HepG2 (cell line): ENCODE data around the gene SCAANT1. TPM values are rescaled to one million over a fixed set of nuclear protein-coding genes. Genes with fewer than 3 reads are reported as not detected.

Experiments used
- ATAC-seq: fragments of 200-7000 bp; cut with Tn5 transposase; 3 replicates; pipeline ENCODE4 v1.9.1; 2020; ENCODE audit warnings: mild to moderate bottlenecking, moderate library complexity
- BruUV-seq: library from RNA; stranded (reverse); fragments of 400-500 nt; replicated peaks from 2 replicates; lab custom pipeline; 2021; lab: Mats Ljungman, UMichigan
- CTCF ChIA-PET: fragments of 300-600 bp; formaldehyde crosslinking; extraction: SDS; loops from one replicate; lab custom pipeline; 2021; ENCODE audit warnings: low total read pairs, inconsistent platforms, low intra/inter-chr PET ratio; lab: Yijun Ruan, JAX
- POLR2A ChIA-PET: fragments of 350-600 bp; sonication (Branson Sonifier 250); formaldehyde crosslinking; loops from one replicate; lab custom pipeline; 2020; ENCODE audit warnings: antibody characterized with exemption, inconsistent platforms; lab: Yijun Ruan, JAX
- DNase-seq: peaks from one replicate; pipeline ENCODE4 v3.0.0-alpha.2; 2015; ENCODE audit warnings: low spot score
- FAIRE-seq: peaks from 3 replicates; lab custom pipeline; 2011; peaks lifted over from hg19 to GRCh38; lab: Jason Lieb, UNC
- H2AFZ ChIP-seq: one replicate; pipeline ENCODE4 v1.6.1; 2011; ENCODE audit warnings: low read length, inconsistent platforms
- H3K27ac ChIP-seq: fragments of 300-600 bp; 3 replicates; pipeline ENCODE4 v1.8.0; 2011; ENCODE audit warnings: mixed run types, mild to moderate bottlenecking, mixed read lengths, low read length, inconsistent platforms; ENCODE audit not compliant: insufficient read depth; ENCODE audit errors: extremely low read length
- H3K27me3 ChIP-seq, 2 experiments: fragments of 200-600 bp in 1 of 2; 2 replicates in 1 of 2; 3 replicates in 1 of 2; pipeline versions ENCODE4 v1.6.0 to v1.8.0; 2011; ENCODE audit warnings: low read length in 2 of 2, mild to moderate bottlenecking in 2 of 2, moderate library complexity in 2 of 2, inconsistent platforms in 1 of 2; ENCODE audit not compliant: insufficient read depth in 2 of 2, control insufficient read depth in 1 of 2
- H3K36me3 ChIP-seq, 2 experiments: fragments of 200-600 bp in 1 of 2; replicated peaks in 1 of 2; 2 replicates in 1 of 2; 3 replicates in 1 of 2; pipeline versions ENCODE4 v1.5.1 to v1.8.0; 2011; ENCODE audit warnings: low read length in 2 of 2, inconsistent platforms in 1 of 2; ENCODE audit not compliant: insufficient read depth in 2 of 2, control insufficient read depth in 1 of 2
- H3K4me1 ChIP-seq: 2 replicates; pipeline ENCODE4 v1.5.1; 2012; ENCODE audit warnings: low read length, inconsistent platforms; ENCODE audit not compliant: insufficient read depth
- H3K4me2 ChIP-seq: 2 replicates; pipeline ENCODE4 v1.6.0; 2011; ENCODE audit warnings: low read depth, low read length, inconsistent platforms
- H3K4me3 ChIP-seq, 3 experiments: fragments of 200-600 bp in 1 of 3; sonication (generic), shearing (Covaris generic) in 1 of 3; replicated peaks in 1 of 3; 2 replicates each; pipeline ENCODE4 v1.5.1; 2011 to 2016; ENCODE audit warnings: low read length in 3 of 3, inconsistent platforms in 2 of 3, low read depth in 2 of 3, mild to moderate bottlenecking in 2 of 3, control low read depth in 1 of 3, mixed read lengths in 1 of 3; ENCODE audit not compliant: insufficient read depth in 1 of 3
- H3K79me2 ChIP-seq: one replicate; pipeline ENCODE4 v1.6.1; 2011; ENCODE audit warnings: low read length, inconsistent platforms; ENCODE audit not compliant: insufficient read depth
- H3K9ac ChIP-seq: 2 replicates; pipeline ENCODE4 v1.6.0; 2011; ENCODE audit warnings: mild to moderate bottlenecking, low read depth, low read length, inconsistent platforms; ENCODE audit not compliant: insufficient read depth
- H3K9me3 ChIP-seq: 2 replicates; pipeline ENCODE4 v1.5.1; 2012; ENCODE audit warnings: mild to moderate bottlenecking, low read length
- H4K20me1 ChIP-seq: 2 replicates; pipeline ENCODE4 v1.6.0; 2011; ENCODE audit warnings: inconsistent platforms, mild to moderate bottlenecking, low read length, moderate library complexity; ENCODE audit not compliant: insufficient read depth
- HOXA9 ChIP-seq: sonication (generic); formaldehyde crosslinking; IDR thresholded peaks from 2 replicates; pipeline ENCODE4 v1.8.1; 2022; ENCODE audit warnings: missing genetic modification reagents, mild to moderate bottlenecking, moderate library complexity, borderline replicate concordance
- MXI1 ChIP-seq: IDR thresholded peaks from 3 replicates; pipeline ENCODE4 v1.6.1; 2012; ENCODE audit warnings: low read depth, low read length, inconsistent platforms, borderline replicate concordance
- PHB2 ChIP-seq: fragments of 450-650 bp; IDR thresholded peaks from 2 replicates; pipeline ENCODE4 v1.6.1; 2018; ENCODE audit not compliant: partially characterized antibody
- SMARCE1 ChIP-seq: fragments of 450-650 bp; IDR thresholded peaks from 2 replicates; pipeline ENCODE4 v1.6.1; 2017; ENCODE audit warnings: borderline replicate concordance
- STAG1 ChIP-seq: sonication (generic); formaldehyde crosslinking; IDR thresholded peaks from 2 replicates; pipeline ENCODE4 v1.4.0; 2020; ENCODE audit warnings: missing genetic modification reagents
- TEAD3 ChIP-seq: optimal IDR thresholded peaks from 2 replicates; pipeline ENCODE3; 2016; ENCODE audit warnings: borderline replicate concordance
- XBP1 ChIP-seq: sonication (generic); formaldehyde crosslinking; IDR thresholded peaks from 2 replicates; pipeline ENCODE4 v1.5.0; 2020; ENCODE audit warnings: missing genetic modification reagents
- ZNF20 ChIP-seq: sonication (generic); formaldehyde crosslinking; IDR thresholded peaks from 2 replicates; pipeline ENCODE4 v1.4.0; 2020; ENCODE audit warnings: mild to moderate bottlenecking, moderate library complexity, missing genetic modification reagents
- ZNF232 ChIP-seq: sonication (generic); formaldehyde crosslinking; IDR thresholded peaks from 2 replicates; pipeline ENCODE4 v1.4.0; 2020; ENCODE audit warnings: missing genetic modification reagents, borderline replicate concordance
- ZSCAN30 ChIP-seq: sonication (generic); formaldehyde crosslinking; IDR thresholded peaks from 2 replicates; pipeline ENCODE4 v1.5.0; 2020; ENCODE audit warnings: mild to moderate bottlenecking, missing genetic modification reagents
- WGBS: methylation state at CpG from one replicate; pipeline ENCODE4 v1.1.6; 2017; ENCODE audit warnings: low lambda C conversion rate; 5-methylcytosine and 5-hydroxymethylcytosine counted together
- in situ Hi-C: cut with HindIII; loops from 2 replicates; pipeline ENCODE4 v1.10.0; 2017; ENCODE audit warnings: low pct_unique_long_range_greater_than_20kb; ENCODE audit not compliant: extremely low pct_ligation_motif_present
- intact Hi-C: fragments of 100-400 bp; cut with micrococcal nuclease; formaldehyde crosslinking; loops from one replicate; pipeline ENCODE4 v1.10.0; 2022; ENCODE audit not compliant: unreplicated experiment
- polyA plus RNA-seq, 8 experiments: library from polyadenylated mRNA; depleted of rRNA in 3 of 8; stranded (reverse) in 7 of 8; unstranded in 1 of 8; fragments of >200 nt; fragmentation: Illumina TruSeq in 4 of 8; extraction: Trizol in 4 of 8; gene quantifications; 2 replicates each; pipeline versions ENCODE4 v1.2.1 to v1.2.3, GENCODE V29; 2011 to 2016; ENCODE audit warnings: low read depth in 4 of 8, missing spikeins in 1 of 8, mixed read lengths in 1 of 8; ENCODE audit not compliant: insufficient read depth in 1 of 8
- total RNA-seq, 5 experiments: library from RNA; depleted of rRNA; stranded (reverse); fragments of >200 nt; fragmentation: Illumina TruSeq; extraction: Trizol; gene quantifications; 2 replicates each; pipeline ENCODE4 v1.2.3, GENCODE V29; 2016; ENCODE audit warnings: low read depth in 1 of 5
- TF ChIP-seq, protein P1 (sequence below): sonication (generic); formaldehyde crosslinking; IDR thresholded peaks from 2 replicates; pipeline ENCODE4 v1.8.1; 2023; ENCODE audit warnings: missing genetic modification reagents, mild to moderate bottlenecking, borderline replicate concordance
- TF ChIP-seq, protein P2 (sequence below): sonication (generic); formaldehyde crosslinking; conservative IDR thresholded peaks from 2 replicates; pipeline ENCODE4 v1.4.0; 2020; ENCODE audit warnings: missing genetic modification reagents
- TF ChIP-seq, protein P3 (sequence below): sonication (generic); formaldehyde crosslinking; IDR thresholded peaks from one replicate; pipeline ENCODE4 v1.5.1; 2020; ENCODE audit warnings: mild to moderate bottlenecking, missing genetic modification reagents; ENCODE audit errors: not compliant biosample characterization

Gene SCAANT1
- total and polyA plus RNA-seq, 2 of the 13 experiments (the other 11 are each of a cell fraction or from before 2014, with no cell fraction given) = not detected

DNA sequence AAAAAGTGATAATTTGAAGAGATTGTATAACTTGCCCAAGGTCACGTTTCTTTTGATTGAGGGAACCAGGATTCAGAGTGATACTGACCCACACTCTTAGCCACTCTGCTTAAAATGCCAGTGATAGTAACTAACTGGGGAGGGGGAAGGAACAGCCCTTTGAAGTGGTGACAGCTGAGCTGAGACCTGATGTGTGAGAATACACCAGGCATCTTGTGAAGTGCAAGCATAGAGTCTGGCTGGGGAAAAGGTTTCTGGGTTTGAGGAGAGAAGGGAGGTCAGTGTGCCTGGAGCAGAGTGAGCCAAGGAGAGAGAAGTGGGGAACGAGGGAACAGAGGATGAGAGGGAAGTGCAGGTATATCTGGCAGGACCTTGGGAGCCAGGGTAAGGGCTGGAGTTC is 35.4 kb upstream of the SCAANT1 start:
- Histone ChIP-seq H3K9ac (no peak overlapping the region), H3K79me2 (peaks cover 27% of the 10 kb centered on the region), H3K4me2 (no peak overlapping the region), H3K4me3 (no peak overlapping the region), H3K27ac (no peak overlapping the region), H3K9me3 (no peaks in the 10 kb centered on the region), H2AFZ (no peak overlapping the region), H3K27me3 (no peaks in the 10 kb centered on the region), H3K4me1 (peaks cover 54% of the 10 kb centered on the region), H3K36me3 (peaks cover 0 to 9% of the 10 kb centered on the region in 2 experiments; a peak in 2 of 5 replicates), H4K20me1 (peaks cover 3% of the 10 kb centered on the region)
- no peak for ATAC-seq
- BruUV-seq = no TSS peak
- intact Hi-C loops = no loop called here
- in situ Hi-C loops = no loop called here
- DNase-seq = no peak
- CTCF ChIA-PET = no interaction called here
- no peak for FAIRE-seq
- 92% methylated on average over 2 of the region's 2 CpGs for WGBS
- TF ChIP-seq SMARCE1 (no peak), STAG1 (no peak), ZNF20 (no peak), TEAD3 (CRISPR knock-in tag) (no peak), PHB2 (no peak), HOXA9 (CRISPR knock-in tag) (no peak), ZSCAN30 (no peak), MXI1 (no peak), XBP1 (CRISPR knock-in tag) (no peak), ZNF232 (CRISPR knock-in tag) (no peak)
- TF ChIP-seq, protein P1, sequence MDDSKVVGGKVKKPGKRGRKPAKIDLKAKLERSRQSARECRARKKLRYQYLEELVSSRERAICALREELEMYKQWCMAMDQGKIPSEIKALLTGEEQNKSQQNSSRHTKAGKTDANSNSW (CRISPR knock-in tag) = no peak
- TF ChIP-seq, protein P2, sequence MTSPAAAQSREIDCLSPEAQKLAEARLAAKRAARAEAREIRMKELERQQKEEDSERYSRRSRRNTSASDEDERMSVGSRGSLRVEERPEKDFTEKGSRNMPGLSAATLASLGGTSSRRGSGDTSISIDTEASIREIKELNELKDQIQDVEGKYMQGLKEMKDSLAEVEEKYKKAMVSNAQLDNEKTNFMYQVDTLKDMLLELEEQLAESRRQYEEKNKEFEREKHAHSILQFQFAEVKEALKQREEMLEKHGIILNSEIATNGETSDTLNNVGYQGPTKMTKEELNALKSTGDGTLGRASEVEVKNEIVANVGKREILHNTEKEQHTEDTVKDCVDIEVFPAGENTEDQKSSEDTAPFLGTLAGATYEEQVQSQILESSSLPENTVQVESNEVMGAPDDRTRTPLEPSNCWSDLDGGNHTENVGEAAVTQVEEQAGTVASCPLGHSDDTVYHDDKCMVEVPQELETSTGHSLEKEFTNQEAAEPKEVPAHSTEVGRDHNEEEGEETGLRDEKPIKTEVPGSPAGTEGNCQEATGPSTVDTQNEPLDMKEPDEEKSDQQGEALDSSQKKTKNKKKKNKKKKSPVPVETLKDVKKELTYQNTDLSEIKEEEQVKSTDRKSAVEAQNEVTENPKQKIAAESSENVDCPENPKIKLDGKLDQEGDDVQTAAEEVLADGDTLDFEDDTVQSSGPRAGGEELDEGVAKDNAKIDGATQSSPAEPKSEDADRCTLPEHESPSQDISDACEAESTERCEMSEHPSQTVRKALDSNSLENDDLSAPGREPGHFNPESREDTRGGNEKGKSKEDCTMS (CRISPR knock-in tag) = no peak
- TF ChIP-seq, protein P3, sequence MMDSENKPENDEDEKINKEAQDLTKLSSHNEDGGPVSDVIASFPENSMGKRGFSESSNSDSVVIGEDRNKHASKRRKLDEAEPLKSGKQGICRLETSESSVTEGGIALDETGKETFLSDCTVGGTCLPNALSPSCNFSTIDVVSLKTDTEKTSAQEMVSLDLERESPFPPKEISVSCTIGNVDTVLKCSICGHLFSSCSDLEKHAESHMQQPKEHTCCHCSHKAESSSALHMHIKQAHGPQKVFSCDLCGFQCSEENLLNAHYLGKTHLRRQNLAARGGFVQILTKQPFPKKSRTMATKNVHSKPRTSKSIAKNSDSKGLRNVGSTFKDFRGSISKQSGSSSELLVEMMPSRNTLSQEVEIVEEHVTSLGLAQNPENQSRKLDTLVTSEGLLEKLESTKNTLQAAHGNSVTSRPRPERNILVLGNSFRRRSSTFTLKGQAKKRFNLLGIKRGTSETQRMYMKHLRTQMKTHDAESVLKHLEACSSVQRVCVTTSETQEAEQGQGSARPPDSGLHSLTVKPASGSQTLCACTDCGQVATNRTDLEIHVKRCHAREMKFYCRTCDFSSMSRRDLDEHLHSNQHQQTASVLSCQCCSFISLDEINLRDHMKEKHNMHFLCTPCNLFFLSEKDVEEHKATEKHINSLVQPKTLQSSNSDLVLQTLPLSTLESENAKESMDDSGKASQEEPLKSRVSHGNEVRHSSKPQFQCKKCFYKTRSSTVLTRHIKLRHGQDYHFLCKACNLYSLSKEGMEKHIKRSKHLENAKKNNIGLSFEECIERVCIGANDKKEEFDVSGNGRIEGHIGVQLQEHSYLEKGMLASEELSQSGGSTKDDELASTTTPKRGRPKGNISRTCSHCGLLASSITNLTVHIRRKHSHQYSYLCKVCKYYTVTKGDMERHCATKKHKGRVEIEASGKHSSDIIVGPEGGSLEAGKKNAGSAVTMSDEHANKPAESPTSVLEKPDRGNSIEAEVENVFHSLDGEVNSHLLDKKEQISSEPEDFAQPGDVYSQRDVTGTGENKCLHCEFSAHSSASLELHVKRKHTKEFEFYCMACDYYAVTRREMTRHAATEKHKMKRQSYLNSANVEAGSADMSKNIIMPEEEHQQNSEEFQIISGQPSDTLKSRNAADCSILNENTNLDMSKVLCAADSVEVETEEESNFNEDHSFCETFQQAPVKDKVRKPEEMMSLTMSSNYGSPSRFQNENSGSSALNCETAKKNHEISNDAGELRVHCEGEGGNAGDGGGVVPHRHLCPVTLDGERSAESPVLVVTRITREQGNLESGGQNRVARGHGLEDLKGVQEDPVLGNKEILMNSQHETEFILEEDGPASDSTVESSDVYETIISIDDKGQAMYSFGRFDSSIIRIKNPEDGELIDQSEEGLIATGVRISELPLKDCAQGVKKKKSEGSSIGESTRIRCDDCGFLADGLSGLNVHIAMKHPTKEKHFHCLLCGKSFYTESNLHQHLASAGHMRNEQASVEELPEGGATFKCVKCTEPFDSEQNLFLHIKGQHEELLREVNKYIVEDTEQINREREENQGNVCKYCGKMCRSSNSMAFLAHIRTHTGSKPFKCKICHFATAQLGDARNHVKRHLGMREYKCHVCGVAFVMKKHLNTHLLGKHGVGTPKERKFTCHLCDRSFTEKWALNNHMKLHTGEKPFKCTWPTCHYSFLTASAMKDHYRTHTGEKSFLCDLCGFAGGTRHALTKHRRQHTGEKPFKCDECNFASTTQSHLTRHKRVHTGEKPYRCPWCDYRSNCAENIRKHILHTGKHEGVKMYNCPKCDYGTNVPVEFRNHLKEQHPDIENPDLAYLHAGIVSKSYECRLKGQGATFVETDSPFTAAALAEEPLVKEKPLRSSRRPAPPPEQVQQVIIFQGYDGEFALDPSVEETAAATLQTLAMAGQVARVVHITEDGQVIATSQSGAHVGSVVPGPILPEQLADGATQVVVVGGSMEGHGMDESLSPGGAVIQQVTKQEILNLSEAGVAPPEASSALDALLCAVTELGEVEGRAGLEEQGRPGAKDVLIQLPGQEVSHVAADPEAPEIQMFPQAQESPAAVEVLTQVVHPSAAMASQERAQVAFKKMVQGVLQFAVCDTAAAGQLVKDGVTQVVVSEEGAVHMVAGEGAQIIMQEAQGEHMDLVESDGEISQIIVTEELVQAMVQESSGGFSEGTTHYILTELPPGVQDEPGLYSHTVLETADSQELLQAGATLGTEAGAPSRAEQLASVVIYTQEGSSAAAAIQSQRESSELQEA (CRISPR knock-in tag) = no peak
- POLR2A ChIA-PET = no interaction called here
